ENCODE measurements around the gene TMEM267.
"Not testable (repeated sequence)": the region's sequence is repeated elsewhere in the genome, so short reads cannot be mapped to it uniquely, and the experiment has no call there.

The TMEM267 gene

GRCh38 chr5:43456556-43456955 lies 27.1 kb downstream of the TMEM267 start:
- DNase-seq, result no peak

DNA sequence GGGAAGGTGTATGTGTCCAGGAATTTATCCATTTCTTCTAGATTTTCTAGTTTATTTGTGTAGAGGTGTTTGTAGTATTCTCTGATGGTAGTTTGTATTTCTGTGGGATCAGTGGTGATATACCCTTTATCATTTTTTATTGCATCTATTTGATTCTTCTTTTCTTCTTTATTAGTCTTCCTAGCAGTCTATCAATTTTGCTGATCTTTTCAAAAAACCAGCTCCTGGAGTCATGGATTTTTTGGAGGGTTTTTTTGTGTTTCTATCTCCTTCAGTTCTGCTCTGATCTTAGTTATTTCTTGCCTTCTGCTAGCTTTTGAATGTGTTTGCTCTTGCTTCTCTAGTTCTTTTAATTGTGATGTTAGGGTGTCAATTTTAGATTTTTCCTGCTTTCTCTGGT lies 42.1 kb downstream of the TMEM267 start:
- not testable (repeated sequence) for DNase-seq

- DNase-seq, result no peak
Measured at GRCh38 chr5:43437062-43437660, 46.5 kb downstream of the TMEM267 start.

GRCh38 chr5:43433382-43433781 lies 50.3 kb downstream of the TMEM267 start:
- DNase-seq, result no peak

DNA sequence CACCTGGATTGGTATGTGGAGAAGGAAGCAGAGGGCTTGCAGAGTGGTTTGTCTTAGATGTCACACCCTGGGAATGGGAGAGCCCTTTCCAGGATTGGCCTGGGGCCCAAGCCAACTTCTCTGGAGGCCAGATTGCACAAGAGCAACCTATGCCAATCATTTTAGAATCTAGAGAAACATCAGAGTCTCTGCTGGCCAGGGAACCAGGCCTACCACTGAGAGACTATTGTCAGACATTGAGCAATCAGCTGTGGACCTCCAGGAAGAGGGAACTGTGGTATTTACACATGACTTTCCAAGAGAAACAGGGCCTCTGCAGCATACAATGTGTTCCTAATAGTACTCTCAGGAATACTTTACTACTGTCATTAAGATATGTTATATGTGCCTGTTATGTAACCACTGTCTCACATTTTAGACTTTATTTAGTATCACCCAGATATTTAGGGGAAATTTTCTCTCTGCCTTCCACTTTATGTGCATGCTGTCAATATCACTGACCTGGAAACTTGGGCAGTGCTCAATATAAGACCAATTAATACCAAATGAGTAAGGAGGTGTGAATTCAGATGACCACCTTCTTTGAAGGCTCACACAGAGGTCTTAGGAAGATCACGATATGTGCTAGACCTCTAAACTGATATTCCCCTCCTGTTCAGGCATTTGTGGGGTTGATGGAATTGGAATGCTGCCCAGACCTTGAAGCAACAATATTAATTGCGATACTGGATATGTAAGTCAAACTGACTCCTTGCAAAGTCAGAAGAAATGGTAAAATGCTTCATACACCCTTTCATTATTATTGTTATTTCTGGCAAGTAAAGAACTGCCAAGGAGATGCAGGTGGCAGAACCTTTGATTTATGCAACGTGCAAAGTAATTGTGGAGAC lies 50.9 kb downstream of the TMEM267 start:
- no peak for DNase-seq

DNA sequence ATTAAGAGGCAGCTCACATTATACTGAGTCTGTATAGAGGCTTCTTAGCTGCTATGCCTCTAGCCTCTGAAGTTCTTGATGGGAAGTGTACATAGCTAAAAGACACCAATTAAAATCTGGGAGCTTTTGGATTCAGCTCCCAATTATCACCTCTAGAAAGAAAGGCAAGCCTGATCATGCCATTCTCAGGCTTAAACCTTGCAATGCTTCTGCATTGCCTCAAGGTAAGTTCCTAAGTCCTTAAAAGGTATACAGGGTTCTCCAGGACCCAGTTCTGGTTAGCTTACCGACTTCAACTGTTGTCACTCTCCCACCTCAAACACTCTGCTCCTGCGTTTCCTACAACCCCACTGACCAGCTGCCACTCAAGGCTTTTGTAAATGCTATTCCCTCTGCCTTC lies 54.0 kb downstream of the TMEM267 start:
- no peak for DNase-seq

- DNase-seq, result no peak
Measured at GRCh38 chr5:43429016-43429415, 54.6 kb downstream of the TMEM267 start.

- no peak for DNase-seq
Measured at GRCh38 chr5:43427306-43427705, 56.4 kb downstream of the TMEM267 start.

DNA sequence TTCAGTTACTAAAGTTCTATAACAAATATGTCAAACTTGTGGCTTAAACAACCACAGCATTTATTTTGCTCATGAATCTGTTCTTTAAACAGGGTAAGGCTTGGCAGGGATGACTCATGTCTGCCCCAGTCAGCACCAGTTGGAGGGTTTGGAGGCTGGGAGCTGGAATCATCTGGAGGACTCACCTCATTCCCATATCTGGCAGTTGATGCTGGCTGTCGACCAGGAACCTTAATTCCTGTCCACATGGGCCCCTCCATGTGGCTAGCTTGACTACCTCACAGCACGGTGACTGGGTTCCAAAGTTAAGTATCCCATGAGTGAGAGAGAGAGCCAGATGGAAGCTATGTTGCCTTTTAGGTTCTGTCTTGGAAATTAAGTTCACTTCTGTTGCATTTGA lies 57.7 kb downstream of the TMEM267 start:
- DNase-seq, result no peak

- DNase-seq, result not testable (repeated sequence)
Measured at GRCh38 chr5:43423086-43423485, 60.6 kb downstream of the TMEM267 start.

- DNase-seq, result no peak
Measured at GRCh38 chr5:43422143-43422542, 61.5 kb downstream of the TMEM267 start.

DNA sequence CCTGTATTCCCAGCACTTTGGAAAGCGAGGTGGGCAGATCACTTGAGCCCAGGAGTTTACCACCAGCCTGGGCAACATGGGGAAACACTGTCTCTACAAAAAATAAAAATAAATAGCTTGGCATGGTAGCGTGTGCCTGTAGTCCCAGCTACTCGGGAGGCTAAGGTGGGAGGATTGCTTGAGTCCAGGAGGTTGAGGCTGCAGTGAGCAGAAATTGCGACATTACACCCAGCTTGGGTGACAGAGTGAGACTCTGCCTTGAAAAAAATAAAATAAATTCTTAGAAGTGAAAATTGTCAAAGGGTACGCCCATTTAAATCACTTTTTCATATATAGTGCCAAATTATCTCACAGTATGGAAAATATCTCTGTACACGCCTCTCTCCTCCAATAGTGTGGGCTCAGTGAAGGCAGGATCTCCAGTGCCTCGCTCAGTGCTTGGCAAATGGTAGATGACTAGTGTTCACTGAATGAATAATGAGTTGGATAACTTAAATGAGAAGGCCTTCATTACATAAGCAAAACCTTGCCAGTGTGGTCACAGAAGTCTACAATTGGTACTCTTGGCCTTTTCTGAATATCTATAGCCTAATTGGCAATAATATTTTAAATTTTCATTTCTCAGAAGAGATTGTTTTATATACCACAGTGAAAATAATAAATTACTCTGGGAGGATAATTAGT lies 62.1 kb downstream of the TMEM267 start:
- DNase-seq, result no peak

DNA sequence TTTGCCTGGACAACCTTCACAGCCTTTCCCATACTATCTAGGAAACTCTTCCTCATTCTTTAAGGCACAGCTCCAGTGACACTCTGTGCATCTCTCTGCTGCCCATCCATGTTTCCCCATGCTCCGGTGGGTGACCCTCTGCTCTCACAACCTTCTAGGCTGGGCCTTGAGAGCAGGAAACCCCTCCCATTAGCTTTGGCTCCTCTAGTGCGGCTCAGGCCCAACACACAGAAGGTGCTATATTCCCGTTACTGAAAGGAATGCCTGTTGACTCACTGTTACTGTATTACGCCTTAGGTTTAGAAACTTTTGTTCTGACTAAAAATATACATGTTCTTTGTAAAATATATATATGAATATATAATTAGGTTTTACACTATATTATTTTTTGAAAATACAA lies 63.4 kb downstream of the TMEM267 start:
- no peak for DNase-seq

GRCh38 chr5:43418561-43418960 lies 65.1 kb downstream of the TMEM267 start:
- no peak for DNase-seq

DNA sequence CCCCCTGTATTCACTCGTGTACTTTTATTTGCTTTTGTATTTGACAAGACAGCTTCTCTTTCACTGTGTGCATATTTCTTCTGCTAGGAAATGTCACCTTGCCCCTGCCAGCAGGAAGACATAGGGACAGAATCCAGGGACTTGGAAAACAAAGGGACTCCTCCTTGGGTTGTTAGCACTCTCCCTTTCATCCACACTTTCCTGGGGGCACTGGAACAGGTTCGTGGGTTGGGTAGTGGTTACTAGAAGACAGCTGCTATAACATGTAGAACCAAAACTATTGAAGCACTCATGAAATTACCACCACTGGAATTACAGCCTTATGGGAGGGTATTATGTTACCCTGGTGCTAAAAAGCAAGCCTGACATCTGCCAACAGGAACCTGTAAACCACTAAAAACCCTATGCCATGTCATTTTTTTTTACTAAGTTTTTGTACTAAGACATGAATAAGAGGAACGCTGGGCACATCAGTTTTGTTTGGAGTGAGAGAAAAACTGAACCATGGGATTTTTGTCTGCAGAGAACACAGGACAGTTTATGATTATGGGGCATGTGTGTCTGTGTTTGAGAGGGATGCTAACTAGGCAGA lies 66.8 kb downstream of the TMEM267 start:
- DNase-seq, result no peak

DNA sequence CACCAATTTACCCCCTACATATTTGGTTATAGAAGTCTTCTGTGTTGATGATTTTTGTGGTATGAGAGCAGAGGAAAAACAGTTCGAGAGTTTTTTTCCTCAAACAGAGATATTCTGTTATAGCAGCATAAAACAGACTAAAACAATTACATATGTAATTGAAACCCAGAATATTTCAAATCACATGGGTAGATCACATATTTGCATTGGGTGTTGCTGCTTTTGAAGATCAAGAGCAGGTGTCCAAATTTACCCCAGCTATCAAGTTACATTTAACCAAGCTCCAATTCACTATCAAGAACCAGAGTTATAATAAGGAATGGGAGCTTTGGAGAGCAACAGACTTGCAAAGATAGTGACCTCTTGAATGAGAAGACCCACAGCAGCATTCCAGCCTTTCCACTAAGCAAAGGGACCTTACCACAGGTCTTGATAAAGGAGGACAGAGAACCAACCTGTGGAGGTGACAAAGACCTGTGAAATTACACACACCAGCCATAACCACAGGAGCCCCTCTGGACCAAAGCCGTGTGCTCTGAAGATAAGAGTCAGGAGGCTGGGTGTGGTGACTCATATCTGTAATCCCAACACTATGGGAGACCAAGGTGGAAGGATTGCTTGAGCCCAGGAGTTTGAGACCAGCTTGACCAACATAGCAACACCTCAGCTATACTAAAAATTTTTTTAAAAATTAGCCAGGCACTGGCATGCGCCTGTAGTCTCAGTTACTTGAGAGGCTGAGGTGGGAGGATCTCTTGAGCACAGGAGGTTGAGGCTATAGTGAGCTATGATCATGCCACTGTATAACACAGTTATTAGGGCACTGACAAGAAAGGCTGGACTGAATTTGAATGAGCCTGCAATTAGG lies 67.5 kb downstream of the TMEM267 start:
- DNase-seq, result no peak

- no peak for DNase-seq
Measured at GRCh38 chr5:43413966-43414365, 69.7 kb downstream of the TMEM267 start.

- DNase-seq, result no peak
Measured at GRCh38 chr5:43412644-43413043, 71.0 kb downstream of the TMEM267 start.

DNA sequence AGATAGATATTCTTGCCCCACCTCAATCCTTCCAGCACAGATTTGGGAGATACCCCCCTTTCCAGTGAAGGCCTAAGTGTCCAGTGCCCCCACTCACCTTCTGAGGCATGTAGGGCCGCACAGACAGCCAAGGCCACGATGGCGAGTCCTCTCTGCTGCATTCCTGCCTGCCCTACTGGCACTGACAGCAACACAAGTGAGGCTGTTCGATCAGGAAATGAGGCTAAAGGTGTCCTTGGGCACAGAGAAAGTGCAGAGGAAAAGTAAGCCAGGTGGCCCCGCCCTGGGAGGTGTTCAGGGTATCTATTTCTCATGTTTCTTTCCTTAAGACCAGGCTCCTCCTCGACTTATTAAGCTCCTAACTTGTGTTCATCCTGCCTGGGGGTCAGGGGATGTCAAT lies 71.5 kb downstream of the TMEM267 start, which contains the start of gene CCL28:
Gene CCL28 (minus strand): TSS at position 236 of the 400 bp plus-strand sequence. CDS start 75 bp downstream, at position 161.
- no peak for DNase-seq

DNA sequence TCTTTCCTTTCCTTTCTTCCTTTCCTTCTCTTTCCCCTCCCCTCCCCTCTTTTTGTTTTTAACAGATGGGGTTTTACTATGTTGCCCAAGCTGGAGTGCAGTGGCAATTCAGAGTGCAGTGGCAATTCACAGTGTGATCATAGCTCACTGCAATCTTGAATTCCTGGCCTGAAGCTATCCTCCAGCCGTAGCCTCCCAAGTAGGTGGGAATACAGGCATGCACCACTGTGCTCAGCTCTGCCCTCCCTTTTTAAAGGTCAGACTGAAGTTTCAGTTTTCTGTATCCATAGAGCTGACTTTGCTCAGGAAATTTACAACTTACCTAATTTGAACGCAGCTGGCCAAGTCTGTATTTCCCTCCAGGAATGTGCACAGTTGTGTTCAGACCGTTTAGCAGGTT lies 72.2 kb downstream of the TMEM267 start:
- DNase-seq, result no peak

DNA sequence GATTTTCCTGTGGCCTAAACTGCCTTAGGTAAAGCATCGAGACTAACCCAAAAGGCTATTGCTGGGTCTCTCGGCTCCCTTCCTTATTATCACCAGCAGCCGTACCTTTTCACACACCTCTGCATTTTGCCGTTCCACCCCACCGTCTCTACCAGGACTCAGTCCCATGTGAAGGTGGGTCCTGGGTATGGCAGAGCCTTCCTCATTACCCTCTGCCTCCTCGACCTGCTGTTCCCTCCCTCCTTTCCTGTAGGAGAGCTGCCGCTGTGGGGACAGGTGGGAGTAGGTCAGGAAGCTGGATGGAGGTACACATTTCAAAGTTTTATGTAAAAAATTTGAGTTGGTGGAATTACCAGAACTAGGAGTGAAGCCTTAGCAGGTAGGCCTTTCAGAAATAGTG lies 73.3 kb downstream of the TMEM267 start:
- no peak for DNase-seq

GRCh38 chr5:43409809-43410271 lies 73.8 kb downstream of the TMEM267 start:
- DNase-seq, result no peak
